ENCODE measurements around the gene AHDC1. TPM values are rescaled to one million over a fixed set of nuclear protein-coding genes. Genes with fewer than 3 reads are reported as not detected.

AHDC1 gene
- total RNA-seq = 7.2 and 10.8 TPM in 2 replicates

- no peak for DNase-seq (ENCODE audit: low read depth)
- no peak for TF ChIP-seq CTCF (conservative IDR thresholded peaks at IDR 0.05; ENCODE audit: low read depth, low read length)
- H3K4me3 ChIP-seq (ENCODE audit: low read depth, low read length) = peak within 1 kb of the TSS; percentile 94
Measured at GRCh38 chr1:27603681-27604578, at the start of gene AHDC1. AHDC1 (minus strand) TSS chr1:27604144; CDS start chr1:27552115, 52,029 bp downstream.

GRCh38 chr1:27652111-27652864 lies 48.3 kb upstream of the AHDC1 start:
- TF ChIP-seq CTCF (conservative IDR thresholded peaks at IDR 0.05; ENCODE audit: low read depth, low read length) = no peak
- DNase-seq (ENCODE audit: low read depth) = no peak
- H3K4me3 ChIP-seq (ENCODE audit: low read depth, low read length) = no peak overlapping the region

DNA sequence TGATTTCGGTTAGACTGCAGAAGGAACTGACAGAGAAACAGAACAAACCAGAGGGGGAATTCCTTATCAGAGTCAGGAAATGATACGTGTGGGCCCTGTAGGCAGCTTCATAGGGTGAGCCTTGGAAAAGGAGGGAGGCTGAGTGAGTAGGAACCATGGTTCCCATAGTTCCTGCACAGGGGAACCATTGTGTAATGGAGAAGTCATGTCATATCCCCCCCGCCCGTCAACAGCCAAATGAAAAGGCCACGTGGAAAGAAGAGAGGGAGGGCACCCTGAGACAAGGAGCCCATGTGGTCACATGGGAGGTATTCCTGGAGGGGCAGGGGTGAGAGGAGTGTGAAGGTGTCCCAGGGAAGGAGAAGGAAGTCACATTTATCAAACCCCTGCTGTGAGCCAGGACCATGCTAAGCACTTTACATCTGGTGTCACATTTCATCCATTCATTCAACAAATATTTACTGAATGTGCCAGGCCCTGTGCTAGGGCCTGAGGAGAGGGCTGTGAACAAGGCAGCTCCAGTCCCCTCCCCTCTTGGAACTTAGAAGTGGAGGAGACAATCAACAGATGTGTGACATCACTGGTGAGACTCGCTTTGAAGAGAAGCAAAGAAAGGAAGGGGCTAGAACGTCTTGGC lies 46.7 kb upstream of the AHDC1 start:
- DNase-seq (ENCODE audit: low read depth) = no peak
- TF ChIP-seq CTCF (conservative IDR thresholded peaks at IDR 0.05; ENCODE audit: low read depth, low read length) = no peak
- no peak overlapping the region for H3K4me3 ChIP-seq (ENCODE audit: low read depth, low read length)

GRCh38 chr1:27650171-27650538 lies 46.2 kb upstream of the AHDC1 start:
- no peak for TF ChIP-seq CTCF (conservative IDR thresholded peaks at IDR 0.05; ENCODE audit: low read depth, low read length)
- no peak overlapping the region for H3K4me3 ChIP-seq (ENCODE audit: low read depth, low read length)
- DNase-seq (ENCODE audit: low read depth) = no peak

DNA sequence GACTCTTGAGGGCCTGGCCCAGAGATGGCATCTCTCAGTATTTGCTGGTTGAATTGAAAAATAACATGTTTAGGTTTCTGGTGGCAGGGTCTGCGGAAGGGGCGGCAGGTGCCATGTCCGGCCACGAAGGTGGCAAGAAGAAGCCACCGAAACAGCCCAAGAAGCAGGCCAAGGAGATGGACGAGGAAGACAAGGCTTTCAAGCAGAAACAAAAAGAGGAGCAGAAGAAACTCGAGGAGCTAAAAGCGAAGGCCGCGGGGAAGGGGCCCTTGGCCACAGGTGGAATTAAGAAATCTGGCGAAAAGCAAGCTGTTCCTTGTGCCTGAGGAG lies 45.3 kb upstream of the AHDC1 start:
- no peak for DNase-seq (ENCODE audit: low read depth)
- TF ChIP-seq CTCF (conservative IDR thresholded peaks at IDR 0.05; ENCODE audit: low read depth, low read length) = no peak
- H3K4me3 ChIP-seq (ENCODE audit: low read depth, low read length) = no peak overlapping the region

- no peak for TF ChIP-seq CTCF (conservative IDR thresholded peaks at IDR 0.05; ENCODE audit: low read depth, low read length)
- H3K4me3 ChIP-seq (ENCODE audit: low read depth, low read length) = no peak overlapping the region
- no peak for DNase-seq (ENCODE audit: low read depth)
Measured at GRCh38 chr1:27648602-27649305, 44.8 kb upstream of the AHDC1 start.
